ENCODE data around the gene NELFA. TPM values are rescaled to one million over a fixed set of nuclear protein-coding genes. Genes with fewer than 3 reads are reported as not detected.

NELFA gene
- total RNA-seq, 2 donors from 2014 or later, result 8.0 to 12.7 TPM

- H3K9me3 ChIP-seq, result peaks cover 0 to 9% of the 10 kb centered on the region in 2 donors
- no peak overlapping the region for H3K4me3 ChIP-seq
- H3K36me3 ChIP-seq, result peaks cover 37% of the 10 kb centered on the region
- no peak overlapping the region for H3K27ac ChIP-seq
- no peak for DNase-seq (ENCODE audit: low spot score)
- H3K27me3 ChIP-seq, result no peaks in the 10 kb centered on the region
- peaks cover 0 to 6% of the 10 kb centered on the region in 2 donors for H3K4me1 ChIP-seq
- TF ChIP-seq, protein P1, sequence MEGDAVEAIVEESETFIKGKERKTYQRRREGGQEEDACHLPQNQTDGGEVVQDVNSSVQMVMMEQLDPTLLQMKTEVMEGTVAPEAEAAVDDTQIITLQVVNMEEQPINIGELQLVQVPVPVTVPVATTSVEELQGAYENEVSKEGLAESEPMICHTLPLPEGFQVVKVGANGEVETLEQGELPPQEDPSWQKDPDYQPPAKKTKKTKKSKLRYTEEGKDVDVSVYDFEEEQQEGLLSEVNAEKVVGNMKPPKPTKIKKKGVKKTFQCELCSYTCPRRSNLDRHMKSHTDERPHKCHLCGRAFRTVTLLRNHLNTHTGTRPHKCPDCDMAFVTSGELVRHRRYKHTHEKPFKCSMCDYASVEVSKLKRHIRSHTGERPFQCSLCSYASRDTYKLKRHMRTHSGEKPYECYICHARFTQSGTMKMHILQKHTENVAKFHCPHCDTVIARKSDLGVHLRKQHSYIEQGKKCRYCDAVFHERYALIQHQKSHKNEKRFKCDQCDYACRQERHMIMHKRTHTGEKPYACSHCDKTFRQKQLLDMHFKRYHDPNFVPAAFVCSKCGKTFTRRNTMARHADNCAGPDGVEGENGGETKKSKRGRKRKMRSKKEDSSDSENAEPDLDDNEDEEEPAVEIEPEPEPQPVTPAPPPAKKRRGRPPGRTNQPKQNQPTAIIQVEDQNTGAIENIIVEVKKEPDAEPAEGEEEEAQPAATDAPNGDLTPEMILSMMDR (IDR thresholded peaks at IDR 0.05), result no peak
Measured at GRCh38 chr4:1992468-1993168, 16.2 kb downstream of the NELFA start.

DNA sequence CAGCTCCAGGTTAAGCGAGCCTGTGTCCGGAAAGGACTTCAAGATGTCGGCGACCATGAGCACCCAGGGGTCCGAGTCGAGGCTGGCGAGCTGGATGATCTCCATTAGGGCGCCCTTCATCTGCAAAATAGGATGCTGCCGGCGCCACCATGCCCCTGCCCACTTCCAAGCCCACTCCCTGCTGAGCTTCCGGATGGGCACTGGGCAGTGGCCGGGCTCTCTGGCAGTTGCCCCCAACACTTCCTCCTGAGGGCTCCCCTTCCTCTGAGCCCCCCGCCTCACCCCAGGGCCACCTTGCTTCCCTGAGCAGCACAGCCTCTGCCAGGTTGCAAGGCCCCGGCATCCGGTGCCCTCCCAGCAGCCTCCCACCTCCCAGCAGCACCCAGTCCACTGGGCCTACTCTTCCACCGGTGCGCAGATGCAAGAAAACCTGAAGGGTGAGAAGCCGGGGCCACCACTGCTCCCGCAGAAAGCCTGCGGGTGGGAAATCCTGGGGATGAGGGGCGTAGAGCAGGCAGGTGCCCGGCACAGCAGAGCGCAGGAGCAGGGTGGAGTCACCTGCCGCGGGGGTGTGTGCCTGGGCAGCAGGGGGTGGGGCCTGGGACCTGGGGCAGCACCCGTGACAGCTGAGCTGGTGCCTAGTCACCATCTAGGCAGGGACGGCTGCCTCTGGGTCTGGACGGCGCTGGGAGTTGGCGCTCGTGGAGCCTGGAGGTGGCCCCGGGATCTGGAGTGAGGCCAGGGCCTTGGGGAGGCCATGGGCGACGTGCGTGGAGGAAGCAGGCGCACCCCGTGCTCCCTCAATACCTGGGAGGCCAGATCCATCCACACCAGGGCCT, 17.0 kb downstream of the NELFA start:
- TF ChIP-seq, protein P1 (IDR thresholded peaks at IDR 0.05), result no peak
- no peak overlapping the region for H3K27ac ChIP-seq
- H3K27me3 ChIP-seq, result no peaks in the 10 kb centered on the region
- peaks cover 0 to 1% of the 10 kb centered on the region in 2 donors for H3K9me3 ChIP-seq
- no peak overlapping the region for H3K4me3 ChIP-seq
- H3K4me1 ChIP-seq, result peaks cover 0 to 6% of the 10 kb centered on the region in 2 donors
- DNase-seq (ENCODE audit: low spot score), result no peak
- peaks cover 45% of the 10 kb centered on the region for H3K36me3 ChIP-seq

GRCh38 chr4:1991087-1991486, 17.7 kb downstream of the NELFA start:
- TF ChIP-seq, protein P1 (IDR thresholded peaks at IDR 0.05), result no peak
- Histone ChIP-seq H3K36me3 (peaks cover 52% of the 10 kb centered on the region), H3K4me3 (no peak overlapping the region), H3K27me3 (no peaks in the 10 kb centered on the region), H3K4me1 (peaks cover 0 to 6% of the 10 kb centered on the region in 2 donors), H3K9me3 (no peaks in the 10 kb centered on the region), H3K27ac (no peak overlapping the region)
- DNase-seq (ENCODE audit: low spot score), result no peak

- no peak for DNase-seq (ENCODE audit: low spot score)
- H3K27me3 ChIP-seq, result no peaks in the 10 kb centered on the region
- H3K4me1 ChIP-seq, result peaks cover 0 to 6% of the 10 kb centered on the region in 2 donors
- no peaks in the 10 kb centered on the region for H3K9me3 ChIP-seq
- H3K27ac ChIP-seq, result no peak overlapping the region
- no peak overlapping the region for H3K4me3 ChIP-seq
- H3K36me3 ChIP-seq, result peaks cover 56% of the 10 kb centered on the region
- TF ChIP-seq, protein P1 (IDR thresholded peaks at IDR 0.05), result no peak
Measured at GRCh38 chr4:1990676-1991075, 18.1 kb downstream of the NELFA start.

DNA sequence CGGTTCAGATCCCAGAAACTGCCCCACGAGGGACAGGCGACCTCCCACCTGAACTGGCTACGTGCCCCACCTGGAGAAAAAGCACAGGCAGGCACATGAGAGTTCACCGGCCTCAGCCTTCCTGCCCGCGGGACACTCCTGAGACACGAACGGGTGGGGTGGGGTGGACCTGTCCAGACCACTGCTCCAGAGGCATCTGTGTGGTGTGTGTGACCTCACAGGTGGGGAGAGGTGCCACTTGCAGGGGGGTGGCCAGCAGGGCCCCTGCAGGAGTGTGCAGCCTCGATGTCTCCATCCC, 18.5 kb downstream of the NELFA start:
- no peaks in the 10 kb centered on the region for H3K9me3 ChIP-seq
- TF ChIP-seq, protein P1 (IDR thresholded peaks at IDR 0.05), result no peak
- no peaks in the 10 kb centered on the region for H3K27me3 ChIP-seq
- H3K4me1 ChIP-seq, result peaks cover 0 to 6% of the 10 kb centered on the region in 2 donors
- no peak overlapping the region for H3K4me3 ChIP-seq
- H3K27ac ChIP-seq, result no peak overlapping the region
- no peak for DNase-seq (ENCODE audit: low spot score)
- H3K36me3 ChIP-seq, result peaks cover 60% of the 10 kb centered on the region

All from right atrium auricular region (tissue), 2 donors.